Stimulated activated CD8-positive, alpha-beta memory T cell treated with anti-CD3 and anti-CD28 coated beads, Interleukin-15, amount 100 ng/mL, for 4 hours (primary cell): ENCODE data around the gene VASP.
"Not testable (repeated sequence)": the region's sequence is repeated elsewhere in the genome, so short reads cannot be mapped to it uniquely, and the experiment has no call there.

Experiments used
- DNase-seq, 2 donors: peaks; one replicate each; pipeline ENCODE4 v3.0.0-alpha.2; 2020; ENCODE audit warnings: low read depth in 2 of 2

VASP gene

GRCh38 chr19:45496349-45496953 lies 10.8 kb upstream of the VASP start:
- no peak for DNase-seq

GRCh38 chr19:45497791-45498190 lies 9.5 kb upstream of the VASP start:
- no peak for DNase-seq

GRCh38 chr19:45498411-45499195 lies 8.7 kb upstream of the VASP start, which contains the start of gene PPM1N:
Gene PPM1N (plus strand): TSS chr19:45498443. CDS start chr19:45498473, 30 bp downstream.
- peak in 1 of 2 donors; percentile 52 for DNase-seq

GRCh38 chr19:45499196-45500180 lies 7.8 kb upstream of the VASP start:
- peak; percentile 27 to 53 for DNase-seq

- no peak for DNase-seq
Observed at GRCh38 chr19:45500918-45501729, 6.2 kb upstream of the VASP start.

- DNase-seq = no peak
Observed at GRCh38 chr19:45501730-45502014, 5.6 kb upstream of the VASP start.

- no peak for DNase-seq
Observed at GRCh38 chr19:45502111-45502510, 5.2 kb upstream of the VASP start.

- no peak for DNase-seq
Observed at GRCh38 chr19:45503909-45504308, 3.4 kb upstream of the VASP start.

GRCh38 chr19:45505151-45505995 lies 1.9 kb upstream of the VASP start:
- DNase-seq = no peak

- no peak for DNase-seq
Observed at GRCh38 chr19:45505996-45506245, 1.4 kb upstream of the VASP start.

- peak; percentile 98 to 99 for DNase-seq
Observed at GRCh38 chr19:45506246-45506988, 862 bp upstream of the VASP start.

GRCh38 chr19:45507872-45508416 lies 665 bp downstream of the VASP start:
- DNase-seq = no peak

GRCh38 chr19:45508417-45508860 lies 1.2 kb downstream of the VASP start:
- DNase-seq = peak in 1 of 2 donors; percentile 32

GRCh38 chr19:45508861-45509691 lies 1.8 kb downstream of the VASP start:
- no peak for DNase-seq

- no peak for DNase-seq
Observed at GRCh38 chr19:45509692-45510015, 2.4 kb downstream of the VASP start.

- DNase-seq = not testable (repeated sequence)
Observed at GRCh38 chr19:45510352-45510751, 3.1 kb downstream of the VASP start.

- no peak for DNase-seq
Observed at GRCh38 chr19:45511074-45511473, 3.8 kb downstream of the VASP start.

- no peak for DNase-seq
Observed at GRCh38 chr19:45512881-45513483, 5.7 kb downstream of the VASP start.
